Measurements from ENCODE around the gene ZNF529.

DNA sequence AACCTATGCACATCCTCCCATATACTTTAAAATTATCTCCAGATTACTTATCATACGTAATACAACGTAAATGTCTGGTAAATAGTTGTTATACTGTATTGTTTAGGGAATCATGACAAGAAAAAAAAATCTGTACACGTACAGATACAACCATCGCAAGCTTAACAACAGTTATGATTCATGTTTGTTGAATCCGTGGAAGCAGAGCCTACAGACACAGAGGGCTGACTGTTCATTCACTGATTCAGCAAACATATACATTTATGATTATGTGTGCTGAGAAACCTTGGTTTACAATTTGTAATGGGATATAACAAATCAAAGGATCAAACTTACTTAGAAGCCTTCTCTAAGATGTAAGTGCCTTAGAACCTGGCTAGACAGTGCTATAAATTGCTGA lies 46.5 kb downstream of the ZNF529 start:
- TF ChIP-seq, protein P1, sequence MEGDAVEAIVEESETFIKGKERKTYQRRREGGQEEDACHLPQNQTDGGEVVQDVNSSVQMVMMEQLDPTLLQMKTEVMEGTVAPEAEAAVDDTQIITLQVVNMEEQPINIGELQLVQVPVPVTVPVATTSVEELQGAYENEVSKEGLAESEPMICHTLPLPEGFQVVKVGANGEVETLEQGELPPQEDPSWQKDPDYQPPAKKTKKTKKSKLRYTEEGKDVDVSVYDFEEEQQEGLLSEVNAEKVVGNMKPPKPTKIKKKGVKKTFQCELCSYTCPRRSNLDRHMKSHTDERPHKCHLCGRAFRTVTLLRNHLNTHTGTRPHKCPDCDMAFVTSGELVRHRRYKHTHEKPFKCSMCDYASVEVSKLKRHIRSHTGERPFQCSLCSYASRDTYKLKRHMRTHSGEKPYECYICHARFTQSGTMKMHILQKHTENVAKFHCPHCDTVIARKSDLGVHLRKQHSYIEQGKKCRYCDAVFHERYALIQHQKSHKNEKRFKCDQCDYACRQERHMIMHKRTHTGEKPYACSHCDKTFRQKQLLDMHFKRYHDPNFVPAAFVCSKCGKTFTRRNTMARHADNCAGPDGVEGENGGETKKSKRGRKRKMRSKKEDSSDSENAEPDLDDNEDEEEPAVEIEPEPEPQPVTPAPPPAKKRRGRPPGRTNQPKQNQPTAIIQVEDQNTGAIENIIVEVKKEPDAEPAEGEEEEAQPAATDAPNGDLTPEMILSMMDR (IDR thresholded peaks at IDR 0.05): no peak
- TF ChIP-seq POLR2A (IDR thresholded peaks at IDR 0.05): no peak
